SK-MEL-5 (cell line): Measurements from ENCODE around the gene ZC2HC1B. TPM values are rescaled to one million over a fixed set of nuclear protein-coding genes. Genes with fewer than 3 reads are reported as not detected.
"Not testable (repeated sequence)": the region's sequence is repeated elsewhere in the genome, so short reads cannot be mapped to it uniquely, and the experiment has no call there.

ENCODE experiments used
- DNase-seq: peaks from one replicate; pipeline ENCODE4 v3.0.0-alpha.2; 2016; ENCODE audit warnings: low read depth, low spot score
- in situ Hi-C: cut with HindIII; loops from 2 replicates; pipeline ENCODE4 v1.10.0; 2016; ENCODE audit warnings: low sequenced_read_pairs, high pct_unique_total_duplicates, low pct_unique_long_range_greater_than_20kb
- polyA plus RNA-seq, 2 experiments: library from polyadenylated mRNA; depleted of rRNA; stranded (reverse); fragments of >200 nt; gene quantifications; 2 replicates each; pipeline ENCODE4 v1.2.3, GENCODE V29; 2015
- total RNA-seq: library from RNA; depleted of rRNA; stranded (reverse); fragments of >200 nt; shearing (Covaris generic); gene quantifications from 2 replicates; pipeline ENCODE4 v1.2.3, GENCODE V29; 2014; rRNA removed

ZC2HC1B gene, protein sequence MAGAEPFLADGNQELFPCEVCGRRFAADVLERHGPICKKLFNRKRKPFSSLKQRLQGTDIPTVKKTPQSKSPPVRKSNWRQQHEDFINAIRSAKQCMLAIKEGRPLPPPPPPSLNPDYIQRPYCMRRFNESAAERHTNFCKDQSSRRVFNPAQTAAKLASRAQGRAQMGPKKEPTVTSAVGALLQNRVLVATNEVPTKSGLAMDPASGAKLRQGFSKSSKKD
- not detected in 2 replicates for total RNA-seq
- not detected in 2 replicates for polyA plus RNA-seq (2015; cell fraction: cytosol; rRNA removed)
- polyA plus RNA-seq (2015; cell fraction: nucleus; rRNA removed), result not detected in 2 replicates

- DNase-seq, result no peak
- in situ Hi-C loops, result no loop called here
These were observed at the start of gene ZC2HC1B for GRCh38 chr6:143864234-143864633. ZC2HC1B (plus strand) TSS chr6:143864474; CDS start chr6:143864540, 66 bp downstream.

DNA sequence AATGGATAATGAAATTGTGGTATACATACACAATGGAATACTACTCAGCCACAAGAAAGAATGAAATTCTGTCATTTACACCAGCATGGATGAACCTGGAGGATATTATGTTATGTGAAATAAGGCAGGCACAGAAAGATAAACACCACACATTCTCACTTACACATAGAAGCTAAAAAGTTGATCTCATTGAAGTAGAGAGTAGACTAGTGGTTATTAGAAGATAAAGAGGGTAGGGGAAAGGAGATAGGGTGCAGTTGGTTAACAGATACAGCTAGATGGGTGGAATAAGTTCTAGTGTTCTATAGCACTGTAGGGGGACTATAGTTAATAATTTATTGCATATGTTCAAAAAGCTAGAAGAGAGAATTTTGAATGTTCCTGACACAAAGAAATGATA, 46.7 kb upstream of the ZC2HC1B start:
- no peak for DNase-seq
- in situ Hi-C loops, result no loop called here

GRCh38 chr6:143821359-143821758, 42.9 kb upstream of the ZC2HC1B start:
- no peak for DNase-seq
- in situ Hi-C loops, result no loop called here

DNA sequence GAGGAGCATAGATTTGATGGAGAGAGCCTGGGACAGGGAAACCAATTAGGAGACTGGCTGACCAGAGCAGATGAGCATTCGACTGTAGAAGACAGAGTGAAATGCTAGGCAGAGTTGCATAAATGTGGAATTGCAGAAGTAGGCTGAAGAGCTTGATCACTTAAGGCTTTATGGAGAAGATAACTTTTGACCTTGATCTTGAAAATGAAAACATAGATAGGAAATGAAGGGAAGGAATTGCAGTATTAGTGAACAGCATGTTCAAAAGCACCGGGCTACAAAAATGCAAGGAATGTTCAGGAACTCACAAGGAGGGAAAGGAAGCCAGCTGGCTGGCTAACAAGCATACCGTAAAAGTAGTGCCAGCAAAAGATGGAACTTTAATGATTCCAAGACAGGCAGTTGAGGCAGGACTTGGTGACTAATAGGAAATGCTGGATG, 41.7 kb upstream of the ZC2HC1B start:
- no peak for DNase-seq
- in situ Hi-C loops, result no loop called here

DNA sequence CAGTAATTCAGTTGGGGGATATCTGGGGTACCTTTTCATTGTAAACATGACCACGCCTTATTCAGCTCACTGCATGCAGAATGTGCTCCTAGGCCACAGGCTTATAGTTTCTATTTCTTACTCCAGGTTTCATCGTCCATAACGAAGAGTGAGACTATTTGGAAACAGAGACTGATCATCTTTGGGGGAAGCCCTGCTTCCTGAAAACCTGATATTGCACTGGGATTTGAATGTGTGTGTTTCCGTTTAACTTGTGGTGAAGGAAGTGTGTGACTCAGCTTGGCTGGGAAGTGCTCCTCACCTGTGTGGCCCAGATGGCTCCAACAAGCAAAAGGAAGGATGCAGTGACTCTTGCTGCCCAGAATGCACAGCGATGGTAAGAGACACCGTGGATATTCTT, 40.7 kb upstream of the ZC2HC1B start:
- no peak for DNase-seq
- in situ Hi-C loops, result no loop called here

DNA sequence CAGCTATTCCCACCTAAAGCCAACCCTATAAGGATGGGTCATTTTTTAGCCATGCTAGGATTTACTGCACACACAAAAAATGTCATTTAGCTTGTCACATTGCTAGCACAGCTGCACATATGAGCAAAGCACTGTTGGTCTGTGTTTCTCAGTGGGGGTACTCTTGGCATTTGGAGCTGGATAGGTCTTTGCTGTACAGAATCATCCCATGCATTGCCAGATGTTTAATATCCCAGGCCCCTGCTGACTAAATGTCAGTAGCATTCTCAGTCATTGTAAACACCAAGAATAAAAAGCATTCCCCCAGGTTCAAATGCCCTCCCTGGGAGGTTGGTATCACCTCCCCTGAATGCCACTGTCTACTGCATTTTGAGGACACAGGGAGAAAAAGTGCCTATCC, 35.7 kb upstream of the ZC2HC1B start:
- DNase-seq, result no peak
- in situ Hi-C loops, result no loop called here

- in situ Hi-C loops, result no loop called here
- DNase-seq, result no peak
These were observed 28.1 kb upstream of the ZC2HC1B start for GRCh38 chr6:143836150-143836549.

DNA sequence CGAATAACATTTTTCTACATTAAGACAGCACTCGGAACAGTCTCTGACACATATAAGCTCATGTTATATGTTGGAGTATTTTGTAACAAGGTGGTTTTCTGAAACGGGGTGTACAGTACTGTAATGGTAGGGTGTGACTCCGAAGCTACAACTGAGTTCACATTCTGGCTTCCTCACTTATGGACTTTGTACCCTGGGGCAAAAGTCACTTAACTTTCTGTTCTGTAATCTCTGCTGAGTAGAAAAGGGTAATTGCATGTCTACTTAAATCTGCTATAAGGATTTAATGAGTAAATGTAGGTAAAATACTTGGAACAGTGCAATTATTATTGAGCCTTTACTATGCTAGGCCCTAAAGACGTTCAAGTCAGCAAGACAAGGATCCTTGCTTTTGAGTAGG, 25.9 kb upstream of the ZC2HC1B start:
- no peak for DNase-seq
- in situ Hi-C loops, result no loop called here

DNA sequence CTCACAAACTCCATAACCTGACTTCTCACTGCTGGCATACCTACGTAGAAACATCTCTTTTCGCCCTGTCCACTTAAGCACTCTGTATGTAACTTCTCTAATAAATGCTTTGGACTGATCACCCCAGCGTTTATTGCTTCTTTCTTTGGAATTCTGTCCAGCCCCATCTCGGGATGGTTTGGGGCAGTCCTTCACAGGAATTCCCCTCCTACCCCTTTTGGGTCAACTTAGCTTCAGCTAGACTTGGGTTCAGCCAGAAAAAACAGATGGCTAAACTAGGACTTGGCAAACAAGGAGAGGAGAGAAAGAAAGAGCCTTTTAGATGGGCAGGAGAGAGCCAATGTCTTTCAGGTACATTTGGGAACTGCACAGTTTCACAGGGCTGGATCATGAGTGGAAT, 25.1 kb upstream of the ZC2HC1B start:
- DNase-seq, result no peak
- in situ Hi-C loops, result no loop called here

DNA sequence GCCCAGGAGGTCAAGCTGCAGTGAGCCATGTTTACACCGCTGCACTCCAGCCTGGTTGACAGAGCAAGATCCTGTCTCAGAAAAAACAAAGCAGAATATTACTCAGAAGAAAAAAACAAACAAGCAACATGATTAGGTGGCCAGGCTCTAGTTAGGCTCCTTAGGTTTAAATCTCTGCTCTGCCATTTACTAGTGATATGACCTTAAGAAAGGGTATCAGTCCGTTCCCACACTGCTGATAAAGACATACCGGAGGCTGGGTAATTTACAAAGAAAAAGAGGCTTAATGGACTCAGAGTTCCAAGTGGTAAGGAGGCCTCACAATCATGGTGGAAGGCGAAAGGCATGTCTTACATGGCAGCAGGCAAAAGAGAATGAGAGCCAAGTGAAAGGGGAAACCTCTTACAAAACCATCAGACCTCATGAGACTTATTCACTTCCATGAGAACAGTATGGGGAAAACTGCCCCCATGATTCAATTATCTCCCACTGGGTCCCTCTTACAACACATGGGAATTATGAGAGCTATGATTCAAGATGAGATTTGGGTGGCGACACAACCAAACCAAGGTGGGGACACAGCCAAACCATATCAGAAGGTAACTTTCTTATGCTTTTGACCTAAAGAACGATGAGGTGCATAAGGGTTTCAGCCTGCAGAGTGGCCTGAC, 23.5 kb upstream of the ZC2HC1B start:
- DNase-seq, result no peak
- in situ Hi-C loops, result no loop called here

DNA sequence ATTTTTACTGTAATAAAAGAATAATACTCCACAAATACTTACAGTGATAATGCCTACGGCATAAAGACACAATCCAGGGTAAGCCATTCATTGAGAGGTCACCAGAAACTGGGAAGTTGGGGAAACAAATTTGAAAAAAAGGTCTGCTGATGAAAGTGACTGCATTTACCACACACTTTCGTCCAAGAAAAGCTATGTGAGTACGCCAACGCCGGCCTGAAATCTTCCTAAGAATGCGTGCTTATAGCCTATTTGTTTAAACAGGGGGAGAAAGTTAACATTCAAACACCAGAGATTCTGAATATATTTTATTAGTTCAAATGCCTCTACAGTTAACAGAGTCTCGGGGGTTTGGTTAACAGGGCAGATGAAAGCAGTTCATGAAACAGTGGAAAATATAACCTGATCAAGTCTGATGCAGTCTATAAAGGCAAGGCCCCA, 21.8 kb upstream of the ZC2HC1B start:
- in situ Hi-C loops, result no loop called here
- DNase-seq, result no peak

- in situ Hi-C loops, result no loop called here
- peak; percentile 94 for DNase-seq
These were observed 21.2 kb upstream of the ZC2HC1B start, which contains the start of gene LTV1 for GRCh38 chr6:143842902-143843676. LTV1 (plus strand) TSS chr6:143843338; CDS start chr6:143843478, 140 bp downstream.

DNA sequence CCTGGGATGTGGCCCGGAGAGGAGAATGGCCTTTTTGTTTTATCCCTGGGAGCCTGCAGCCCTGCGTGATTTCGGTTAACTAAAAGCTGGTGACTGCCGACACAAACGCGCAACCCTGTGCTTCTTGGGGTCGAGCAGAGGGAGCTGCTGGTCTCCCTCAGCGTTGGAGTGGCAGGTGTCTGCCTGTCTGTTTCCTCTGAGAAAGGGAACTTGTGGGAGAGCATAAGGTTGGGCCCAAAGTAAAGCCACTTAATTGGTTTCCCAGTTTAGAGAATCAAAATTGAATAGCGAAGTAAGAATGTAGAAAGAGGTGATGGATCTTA, 20.6 kb upstream of the ZC2HC1B start:
- in situ Hi-C loops, result no loop called here
- DNase-seq, result no peak

DNA sequence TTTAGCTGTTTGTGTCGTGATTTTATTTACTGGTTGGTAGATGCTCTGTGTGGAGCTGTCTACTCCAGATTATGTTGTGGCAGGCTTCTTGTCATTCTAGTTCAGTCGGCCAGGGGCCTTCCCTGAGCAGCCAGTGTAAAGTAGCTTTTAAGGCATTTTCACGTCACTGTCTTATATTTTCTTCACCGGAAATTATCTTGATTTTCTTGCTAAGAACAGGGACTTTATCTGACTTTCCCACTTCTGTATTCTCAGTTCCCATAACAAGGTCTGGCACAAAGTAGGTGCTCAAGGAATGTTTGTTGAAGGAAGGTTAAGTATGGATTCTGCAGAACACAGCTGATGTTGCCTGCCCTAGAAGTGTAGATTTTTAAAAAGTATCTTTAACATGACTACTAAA, 20.3 kb upstream of the ZC2HC1B start:
- peak; percentile 4 for DNase-seq
- in situ Hi-C loops, result no loop called here

- DNase-seq, result no peak
- in situ Hi-C loops, result no loop called here
These were observed 19.2 kb upstream of the ZC2HC1B start for GRCh38 chr6:143845033-143845432.

GRCh38 chr6:143851706-143852105, 12.6 kb upstream of the ZC2HC1B start:
- DNase-seq, in situ Hi-C loops: not testable (repeated sequence)

GRCh38 chr6:143855057-143855456, 9.2 kb upstream of the ZC2HC1B start:
- in situ Hi-C loops, DNase-seq: not testable (repeated sequence)

- DNase-seq, in situ Hi-C loops: not testable (repeated sequence)
These were observed 7.5 kb upstream of the ZC2HC1B start for GRCh38 chr6:143856762-143857161.
